Hematopoietic multipotent progenitor cell treated with erythropoietin and hydrocortisone succinate and interleukin-3 and kit ligand, for 4 days (in vitro differentiated cells): Measurements from ENCODE around the gene FGFBP3.

Source experiments
- DNase-seq: peaks from one replicate; pipeline ENCODE4 v3.0.0-alpha.2; 2015

Gene FGFBP3, protein sequence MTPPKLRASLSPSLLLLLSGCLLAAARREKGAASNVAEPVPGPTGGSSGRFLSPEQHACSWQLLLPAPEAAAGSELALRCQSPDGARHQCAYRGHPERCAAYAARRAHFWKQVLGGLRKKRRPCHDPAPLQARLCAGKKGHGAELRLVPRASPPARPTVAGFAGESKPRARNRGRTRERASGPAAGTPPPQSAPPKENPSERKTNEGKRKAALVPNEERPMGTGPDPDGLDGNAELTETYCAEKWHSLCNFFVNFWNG

DNA sequence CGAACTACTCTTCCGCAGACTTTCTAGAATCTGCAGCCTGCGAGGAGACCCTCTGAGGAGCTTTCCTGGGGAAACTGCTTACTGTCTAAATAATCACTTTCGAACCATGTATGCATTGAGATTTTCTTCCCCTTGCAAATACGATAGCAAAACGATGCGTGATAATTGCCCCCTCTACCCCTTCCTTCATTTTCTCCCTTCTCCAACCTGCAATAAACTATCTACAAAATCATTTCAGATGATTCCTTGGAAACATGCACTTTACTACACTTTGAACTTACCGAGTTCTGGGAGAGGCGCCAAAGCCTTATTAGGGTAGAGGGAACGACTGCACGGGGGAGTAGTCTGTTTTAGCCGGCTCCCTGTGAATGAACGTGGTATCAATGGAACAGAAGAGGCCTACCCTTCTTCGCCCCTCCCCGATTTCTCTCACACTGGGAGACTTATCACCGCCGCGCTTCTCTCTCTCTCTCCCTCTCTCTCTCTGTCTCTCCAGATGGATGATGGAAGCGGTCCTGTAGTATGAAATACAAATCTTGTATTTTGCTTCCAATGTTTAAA is at the start of gene FGFBP3:
Gene FGFBP3 (minus strand): TSS at position 370 of the 561 bp plus-strand sequence. CDS start 517 bp downstream, outside the sequence.
- DNase-seq = peak; percentile 91

DNA sequence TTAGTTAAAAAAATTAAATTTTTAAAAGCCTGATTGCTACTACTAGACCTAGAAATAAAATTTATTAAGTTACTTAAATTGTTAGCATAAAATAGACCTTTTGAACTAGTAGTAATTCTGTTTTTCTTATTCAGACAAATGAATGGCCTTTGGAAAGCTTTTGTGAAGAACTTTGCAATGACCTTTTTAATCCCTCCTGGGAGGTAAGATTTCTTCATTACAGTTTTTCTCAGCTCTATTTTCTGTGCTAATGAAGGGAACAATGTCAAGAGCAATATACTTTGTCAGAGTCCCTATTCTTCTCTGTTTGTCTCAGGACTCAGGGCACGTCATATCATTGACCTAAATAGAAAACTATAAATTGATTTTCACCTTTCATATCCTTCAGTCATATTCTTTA is 47.8 kb upstream of the FGFBP3 start:
- DNase-seq = no peak

DNA sequence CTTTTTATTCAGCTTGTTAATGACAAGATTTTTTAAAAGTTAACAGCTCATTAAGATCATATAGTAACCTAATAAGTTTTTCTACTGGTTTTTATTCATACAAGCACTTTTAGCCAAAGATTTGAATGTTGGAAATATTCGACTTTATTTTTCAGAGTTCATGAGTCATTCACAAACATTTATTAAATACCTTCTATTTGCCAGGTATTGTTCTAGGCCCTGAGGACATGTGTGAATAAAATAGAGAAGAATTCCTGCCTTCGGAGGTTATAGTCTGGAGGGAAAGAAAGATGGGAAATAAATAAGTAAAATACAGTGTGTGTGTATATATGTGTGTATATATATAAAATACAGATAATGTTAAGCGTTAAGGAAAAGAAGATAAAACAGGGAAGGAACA is 45.8 kb upstream of the FGFBP3 start:
- no peak for DNase-seq

DNA sequence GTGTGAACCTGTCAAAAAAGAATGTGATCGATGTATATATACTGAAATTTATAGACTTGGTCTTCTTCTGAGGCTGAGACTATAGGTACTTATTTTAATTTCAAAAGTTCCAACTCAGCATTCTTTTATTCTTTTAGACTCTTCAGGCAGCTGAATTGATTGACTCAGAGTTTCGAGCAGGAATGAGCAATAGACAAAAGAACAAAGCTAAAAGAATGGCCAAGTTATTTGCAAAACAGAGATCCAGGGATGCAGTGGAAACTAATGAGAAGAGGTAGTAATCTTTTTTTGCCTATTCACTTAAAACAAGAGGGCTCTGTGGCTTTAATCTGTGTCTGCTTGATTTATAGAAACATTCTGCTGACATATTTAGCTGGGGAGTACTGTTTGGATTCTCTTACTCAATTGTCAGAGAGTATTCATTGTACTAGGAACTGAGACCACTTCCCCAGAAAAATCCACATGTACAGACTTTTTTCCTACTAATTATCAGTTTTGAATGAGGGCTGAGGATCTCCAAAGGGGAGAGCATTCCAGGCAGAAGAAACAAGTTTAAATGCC is 44.4 kb upstream of the FGFBP3 start:
- DNase-seq = no peak

DNA sequence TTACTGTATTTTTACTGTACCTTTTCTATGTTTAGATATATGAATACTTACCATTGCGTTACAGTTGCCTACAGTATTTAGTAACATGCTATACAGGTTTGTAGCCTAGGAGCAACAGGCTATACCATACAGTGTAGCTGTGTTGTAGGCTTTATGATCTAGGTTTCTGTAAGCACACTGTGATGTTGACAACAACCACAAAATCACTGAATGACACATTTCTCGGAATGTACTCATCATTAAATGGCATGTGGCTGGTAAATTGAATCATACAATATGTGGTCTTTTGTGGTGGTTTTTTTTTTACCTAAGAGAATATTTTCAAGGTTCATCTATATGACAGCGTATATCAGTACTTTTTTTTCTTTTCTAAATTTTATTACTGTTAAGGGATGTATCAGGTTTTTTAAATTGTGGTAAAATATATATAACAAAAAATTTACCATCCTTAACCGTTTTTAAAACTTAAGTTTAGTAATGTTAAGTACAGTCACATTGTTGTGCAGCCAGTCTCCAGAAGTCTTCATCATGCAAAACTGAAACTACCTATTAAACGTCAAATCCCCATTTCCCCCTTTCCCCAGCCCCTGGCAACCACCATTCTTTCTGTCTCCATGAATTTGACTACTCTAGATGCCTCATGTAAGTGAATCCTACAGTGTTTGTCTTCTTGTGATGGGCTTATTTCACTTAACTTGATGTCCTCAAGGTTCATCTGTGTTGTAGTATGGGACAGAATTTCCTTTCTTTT is 35.8 kb upstream of the FGFBP3 start:
- no peak for DNase-seq

DNA sequence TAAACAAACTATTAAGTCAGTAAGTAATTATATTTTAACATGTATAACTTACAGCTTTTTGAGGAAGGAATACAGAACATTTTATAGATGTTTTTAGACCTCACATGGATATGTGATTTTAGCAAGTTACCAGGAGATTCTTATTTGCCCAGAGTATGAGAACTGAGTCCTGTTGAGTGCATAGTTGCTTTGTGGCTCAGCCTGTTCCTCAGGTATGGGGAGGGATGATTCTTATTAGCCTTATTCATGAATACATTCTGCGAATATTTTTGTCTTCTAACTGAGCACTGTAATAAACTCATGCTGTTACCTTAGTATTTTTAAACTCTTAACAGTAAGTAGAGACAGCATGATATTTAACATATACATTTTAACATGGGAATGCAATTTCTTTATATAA is 32.1 kb upstream of the FGFBP3 start:
- no peak for DNase-seq

DNA sequence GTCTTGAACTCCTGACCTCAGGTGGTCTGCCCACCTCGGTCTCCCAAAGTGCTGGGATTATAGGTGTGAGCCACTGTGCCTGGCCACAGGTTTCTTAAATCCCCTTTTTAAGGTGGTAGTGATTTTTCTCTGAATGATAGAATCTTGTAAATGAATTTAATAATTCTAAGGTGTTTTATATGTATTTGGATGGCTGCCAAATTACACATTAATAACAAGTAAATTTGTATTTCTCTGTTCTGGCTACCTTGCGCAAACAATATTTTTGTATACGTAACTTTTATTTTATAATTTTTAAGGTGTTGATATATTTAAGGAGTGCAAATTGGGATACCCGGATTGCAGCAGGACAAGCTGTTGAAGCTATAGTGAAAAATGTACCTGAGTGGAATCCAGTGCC is 30.4 kb upstream of the FGFBP3 start:
- no peak for DNase-seq

DNA sequence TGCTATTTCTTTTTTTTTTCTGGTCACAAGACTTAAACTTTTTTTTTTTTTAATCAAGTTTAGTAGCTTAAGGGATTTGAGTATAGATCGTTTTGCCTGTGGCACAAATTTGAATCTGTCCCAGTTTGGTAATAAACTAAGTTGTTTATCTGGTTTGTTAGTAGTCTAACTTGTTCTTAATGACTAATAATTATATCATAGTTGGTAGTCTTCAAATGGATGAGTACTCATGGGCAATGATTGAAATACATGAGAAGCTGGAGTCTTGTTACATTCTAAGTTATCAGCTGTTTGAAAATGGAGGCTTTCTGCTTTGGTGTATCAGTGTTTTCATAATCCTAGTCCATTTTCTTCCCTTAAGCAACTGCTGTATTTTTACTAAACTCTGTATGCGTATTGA is 26.6 kb upstream of the FGFBP3 start:
- DNase-seq = no peak

DNA sequence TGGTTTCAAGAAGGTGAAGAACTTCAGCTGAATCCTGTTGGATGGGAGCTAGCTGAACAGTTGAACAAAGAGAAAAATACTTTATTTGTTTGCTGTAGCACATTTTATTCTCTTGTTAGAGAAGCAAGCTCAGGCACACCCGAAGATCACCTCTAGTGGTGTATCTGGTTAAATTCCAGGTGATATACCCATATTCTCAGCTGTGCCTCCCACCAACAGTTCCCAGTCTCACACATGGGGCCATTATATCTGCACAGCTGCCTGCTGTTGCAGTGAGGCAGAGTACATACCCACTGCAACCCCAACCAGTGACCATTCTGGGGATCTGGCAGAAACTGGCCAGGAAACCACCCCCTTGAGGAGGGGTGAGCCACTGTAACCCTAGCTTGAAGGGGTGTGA is 23.5 kb upstream of the FGFBP3 start:
- no peak for DNase-seq

DNA sequence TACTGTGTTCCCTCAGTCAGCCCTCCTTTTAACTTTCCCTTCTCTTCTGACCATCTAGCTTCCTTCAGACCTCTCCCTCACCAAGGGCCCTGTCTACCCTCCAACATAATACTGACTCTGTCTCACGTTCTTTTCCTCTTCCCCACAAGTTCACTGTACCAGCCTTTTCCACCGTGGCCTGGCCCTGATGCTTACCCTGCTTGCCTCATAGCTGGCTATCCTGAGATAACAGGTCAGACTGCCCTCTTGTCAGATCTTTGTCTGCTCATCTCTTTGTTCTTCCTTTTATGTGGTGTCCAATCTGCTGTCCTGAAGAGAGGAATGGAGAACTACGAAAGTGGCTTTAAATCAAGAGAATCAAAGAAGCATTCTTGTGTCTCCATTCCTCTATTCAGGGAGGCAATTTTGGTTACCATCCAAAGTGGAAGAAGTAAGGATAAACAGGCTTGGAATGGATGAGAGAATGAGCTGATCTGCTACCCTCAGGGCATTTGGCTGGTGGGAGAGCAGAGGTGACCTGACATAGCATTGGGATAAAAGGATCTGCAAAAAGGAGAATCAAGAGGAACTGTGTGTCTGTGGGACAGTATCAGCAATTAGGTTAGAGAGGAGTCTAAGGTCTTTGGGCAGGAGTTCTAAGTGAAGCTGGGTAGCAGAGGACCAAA is 22.4 kb upstream of the FGFBP3 start:
- DNase-seq = peak; percentile 9

DNA sequence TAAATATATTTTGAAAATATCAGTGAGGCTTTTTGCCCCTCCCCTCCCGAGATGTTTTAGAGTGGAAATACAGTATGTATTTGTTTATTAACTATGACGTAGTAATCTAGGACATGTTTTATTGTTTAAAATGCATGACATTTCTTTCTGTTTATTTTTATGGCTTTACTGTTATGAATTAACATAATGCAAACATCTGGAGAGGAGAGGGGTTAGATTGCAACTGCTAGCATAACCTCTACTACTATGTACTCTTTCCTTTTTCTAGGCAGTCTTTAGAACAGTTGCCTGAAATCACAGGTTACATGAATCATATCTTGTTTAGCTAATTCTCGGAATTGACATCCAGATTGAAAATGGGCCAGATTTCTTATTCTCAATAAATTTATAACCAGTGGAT is 21.7 kb upstream of the FGFBP3 start:
- no peak for DNase-seq

DNA sequence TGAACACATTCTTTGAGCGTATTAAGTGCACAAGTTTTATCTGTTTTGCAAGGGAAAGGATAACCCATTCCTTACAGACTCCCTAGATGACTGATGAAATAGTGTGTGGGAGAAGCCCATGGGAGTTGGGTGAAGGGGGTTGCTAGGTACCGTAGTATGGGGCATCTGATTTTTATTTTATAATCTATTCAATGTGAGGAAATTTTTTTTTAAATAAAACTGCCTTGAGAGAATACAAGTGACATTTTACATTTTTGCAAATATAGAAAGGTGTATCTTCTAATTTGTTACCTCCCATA is 15.7 kb upstream of the FGFBP3 start:
- DNase-seq = no peak

DNA sequence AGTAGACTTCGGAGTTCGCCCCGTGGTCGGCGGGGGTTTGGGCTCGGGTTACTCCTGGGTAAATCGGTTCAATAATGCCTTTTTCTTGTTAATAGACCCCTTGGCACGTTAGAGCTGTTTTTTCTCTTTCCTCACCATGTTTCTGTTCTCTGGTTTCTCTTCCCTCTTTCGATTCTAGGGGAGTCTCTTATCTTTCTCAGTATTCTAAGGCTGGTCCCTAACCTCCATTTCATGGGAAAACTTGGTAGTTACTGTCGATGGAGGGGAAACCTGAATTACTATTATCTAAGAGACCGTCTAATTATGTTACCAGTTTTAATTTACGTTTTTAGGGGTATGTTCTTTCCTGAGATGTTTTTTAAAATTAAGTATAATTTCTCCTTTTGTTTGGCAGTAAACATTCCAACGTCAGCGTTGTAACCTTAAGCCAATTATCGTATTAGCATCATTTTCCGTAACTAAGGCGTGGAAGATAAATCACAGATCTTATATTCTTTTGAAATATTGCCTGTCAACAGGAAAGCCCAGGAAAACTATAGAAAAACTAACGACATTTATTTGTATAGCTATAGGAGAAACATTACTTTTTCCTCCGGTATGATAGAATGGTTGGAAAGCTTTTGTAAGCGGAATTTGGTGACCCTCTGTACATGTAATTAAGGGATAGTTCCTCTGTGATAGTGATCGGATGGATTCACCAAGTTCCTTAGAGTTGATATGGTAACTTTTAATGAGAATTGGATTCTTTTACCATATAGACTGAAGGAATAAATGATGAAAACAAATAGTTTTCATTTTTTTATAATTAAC is 15.1 kb upstream of the FGFBP3 start:
- no peak for DNase-seq

DNA sequence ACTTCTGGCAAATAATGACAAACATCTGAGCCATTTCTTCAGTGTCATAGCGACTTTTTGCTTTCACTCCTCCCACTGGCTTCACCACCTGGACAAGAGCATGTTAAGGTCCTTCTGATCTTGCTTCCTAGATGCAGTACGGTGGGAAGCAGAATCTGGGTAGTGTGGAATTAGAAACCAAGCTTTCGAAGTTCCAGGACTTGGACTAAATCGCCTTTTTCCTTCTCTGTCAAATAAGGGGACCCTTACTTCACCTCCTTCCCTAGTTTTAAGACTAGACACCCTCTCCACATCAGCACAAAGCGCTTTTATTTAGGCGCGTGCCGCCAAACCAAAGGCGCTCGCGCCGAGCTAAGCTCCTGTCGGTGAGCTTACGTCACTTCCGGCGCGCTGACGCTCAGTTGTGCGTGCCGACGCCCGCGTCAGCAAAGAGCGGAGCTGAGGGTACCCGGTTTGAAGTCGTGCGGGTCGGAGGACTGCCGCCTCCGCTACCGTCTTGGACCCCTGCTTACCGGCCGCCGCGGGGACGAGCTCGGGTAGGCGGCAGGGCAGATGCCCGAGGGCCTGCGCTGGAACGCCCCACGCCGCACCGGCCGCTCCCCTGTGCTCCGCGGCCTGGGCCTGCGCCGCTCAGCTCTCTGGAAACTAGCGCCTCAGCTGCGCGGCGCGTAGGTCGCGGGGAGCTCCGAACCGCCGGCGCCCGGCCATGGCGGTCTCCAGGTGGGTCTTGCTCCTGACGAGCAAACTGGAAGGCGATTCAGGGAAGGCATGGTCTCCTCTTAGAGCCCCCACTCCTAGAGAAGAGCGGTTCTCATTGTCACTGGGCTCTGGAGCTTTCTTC is 14.3 kb upstream of the FGFBP3 start, which contains the start of gene BTAF1:
Gene BTAF1 (plus strand): TSS at position 400 of the 841 bp plus-strand sequence. CDS start 307 bp downstream, at position 707.
- peak; percentile 97 for DNase-seq

DNA sequence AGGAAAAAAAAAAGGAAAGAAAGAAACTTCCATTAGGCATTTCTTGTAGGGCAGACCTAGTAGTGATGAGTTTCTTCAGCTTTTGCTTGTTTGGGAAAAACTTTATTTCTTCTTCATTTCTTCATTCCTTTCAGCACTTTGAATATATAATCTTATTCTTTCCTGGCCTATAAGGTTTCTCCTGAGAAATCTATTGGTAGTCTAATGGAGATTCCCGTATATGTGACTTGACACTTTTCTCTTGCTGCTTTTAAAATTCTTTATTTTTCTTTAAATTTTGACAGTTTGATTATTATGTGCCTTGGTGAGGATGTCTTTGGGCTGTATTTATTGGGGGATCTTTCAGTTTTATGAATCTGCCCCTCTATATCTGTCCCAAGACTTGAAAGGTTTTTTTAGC is 10.4 kb upstream of the FGFBP3 start:
- DNase-seq = no peak

DNA sequence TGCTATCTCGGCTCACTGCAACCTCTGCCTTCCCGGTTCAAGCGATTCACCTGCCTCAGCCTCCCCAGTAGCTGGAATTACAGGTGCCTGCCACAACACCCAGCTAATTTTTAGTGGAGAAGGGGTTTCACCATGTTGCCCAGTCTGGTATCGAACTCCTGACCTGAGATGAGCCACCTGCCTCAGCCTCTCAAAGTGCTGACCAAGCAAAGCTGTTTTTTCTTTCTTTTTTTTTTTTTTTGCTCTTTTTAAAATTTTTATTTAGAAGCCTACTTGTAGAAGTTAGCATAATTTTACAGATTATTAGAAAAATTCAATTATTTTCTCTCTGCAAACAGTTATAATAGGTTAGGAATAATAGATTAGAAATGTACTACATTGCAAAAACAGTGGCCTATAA is 1.2 kb upstream of the FGFBP3 start:
- no peak for DNase-seq

DNA sequence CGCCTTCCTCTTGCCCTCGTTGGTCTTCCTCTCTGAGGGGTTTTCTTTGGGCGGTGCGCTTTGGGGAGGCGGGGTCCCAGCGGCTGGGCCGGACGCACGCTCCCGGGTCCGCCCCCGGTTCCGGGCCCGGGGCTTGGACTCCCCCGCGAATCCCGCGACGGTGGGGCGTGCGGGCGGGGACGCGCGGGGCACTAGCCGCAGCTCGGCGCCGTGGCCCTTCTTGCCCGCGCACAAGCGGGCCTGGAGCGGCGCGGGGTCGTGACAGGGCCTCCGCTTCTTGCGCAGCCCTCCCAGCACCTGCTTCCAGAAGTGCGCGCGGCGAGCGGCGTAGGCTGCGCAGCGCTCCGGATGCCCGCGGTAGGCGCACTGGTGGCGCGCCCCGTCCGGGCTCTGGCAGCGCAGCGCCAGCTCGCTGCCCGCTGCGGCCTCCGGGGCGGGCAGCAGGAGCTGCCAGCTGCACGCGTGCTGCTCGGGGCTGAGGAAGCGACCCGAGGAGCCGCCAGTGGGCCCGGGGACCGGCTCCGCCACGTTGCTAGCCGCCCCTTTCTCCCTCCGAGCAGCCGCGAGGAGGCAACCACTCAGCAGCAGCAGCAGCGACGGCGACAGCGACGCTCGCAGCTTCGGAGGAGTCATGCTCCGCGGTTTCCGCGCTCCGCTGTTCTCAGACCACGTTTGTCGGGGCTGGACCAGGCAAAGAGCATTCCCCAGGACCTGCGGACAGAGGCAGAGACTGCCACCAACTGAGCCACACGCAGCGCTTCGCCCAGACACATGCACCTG is 759 bp downstream of the FGFBP3 start:
- peak; percentile 95 for DNase-seq

DNA sequence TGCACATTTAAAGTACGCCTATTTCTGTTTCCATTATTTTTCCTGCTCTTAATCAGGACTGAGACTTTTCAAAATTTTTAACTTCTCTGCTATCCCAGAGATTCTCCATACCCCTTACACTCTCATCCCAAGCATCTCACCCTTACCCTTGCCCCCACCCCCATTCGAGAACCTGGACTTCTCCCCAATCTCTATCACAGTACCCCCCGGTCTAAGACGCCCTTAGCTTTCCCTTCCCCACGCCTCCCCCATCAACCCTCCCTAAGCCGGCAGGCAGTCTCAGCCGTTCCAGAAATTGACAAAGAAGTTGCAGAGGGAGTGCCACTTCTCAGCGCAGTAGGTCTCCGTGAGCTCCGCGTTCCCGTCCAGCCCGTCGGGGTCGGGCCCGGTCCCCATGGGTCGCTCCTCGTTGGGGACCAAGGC is 1.4 kb downstream of the FGFBP3 start:
- no peak for DNase-seq

DNA sequence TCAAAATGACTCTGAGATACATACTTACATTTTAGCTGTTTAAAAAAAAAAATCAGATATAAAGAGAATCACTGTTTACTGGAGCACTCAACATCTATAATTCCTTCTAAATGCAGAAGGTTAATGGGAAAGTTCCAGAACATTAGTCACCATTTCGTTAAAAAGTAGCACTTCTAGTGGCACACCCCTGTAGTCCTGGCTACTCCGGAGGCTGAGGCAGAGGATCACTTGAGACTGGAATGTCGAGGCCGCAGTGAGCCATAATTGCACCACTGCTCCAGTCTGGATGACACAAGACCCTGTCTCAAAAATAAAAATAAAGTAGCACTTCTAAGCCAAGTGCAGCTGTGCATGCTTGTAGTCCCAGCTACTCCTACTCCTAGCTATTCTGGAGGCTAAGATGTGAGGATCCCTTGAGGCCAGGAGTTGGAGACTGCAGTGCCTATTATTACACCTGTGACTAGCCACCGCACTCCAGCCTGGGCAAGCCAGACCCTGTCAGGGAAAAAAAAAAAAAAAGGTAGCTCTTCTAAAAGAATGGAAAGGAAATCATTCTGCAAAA is 2.2 kb downstream of the FGFBP3 start:
- no peak for DNase-seq
